SU-DHL-6 (cell line): ENCODE measurements around the gene LDLRAD2.

Experiments used
- CTCF ChIP-seq: fragments of 200-600 bp; sonication (generic); IDR thresholded peaks from one replicate; pipeline ENCODE4 v1.5.1; 2017; ENCODE audit warnings: antibody characterized with exemption, mild to moderate bottlenecking, low read length, moderate library complexity; ENCODE audit not compliant: insufficient read depth, poor library complexity, severe bottlenecking
- EZH2phosphoT487 ChIP-seq: fragments of 200-600 bp; sonication (generic), shearing (Covaris generic); conservative IDR thresholded peaks from 2 replicates; pipeline ENCODE4 v1.6.1; 2018; ENCODE audit warnings: mild to moderate bottlenecking, antibody characterized with exemption, low read length, moderate library complexity, mixed read lengths

- no peak for TF ChIP-seq CTCF
- no peak for TF ChIP-seq EZH2phosphoT487
These were observed 42.7 kb downstream of the LDLRAD2 start for GRCh38 chr1:21854751-21855131.
